ENCODE measurements around the gene CDH4.

CDH4 gene

DNA sequence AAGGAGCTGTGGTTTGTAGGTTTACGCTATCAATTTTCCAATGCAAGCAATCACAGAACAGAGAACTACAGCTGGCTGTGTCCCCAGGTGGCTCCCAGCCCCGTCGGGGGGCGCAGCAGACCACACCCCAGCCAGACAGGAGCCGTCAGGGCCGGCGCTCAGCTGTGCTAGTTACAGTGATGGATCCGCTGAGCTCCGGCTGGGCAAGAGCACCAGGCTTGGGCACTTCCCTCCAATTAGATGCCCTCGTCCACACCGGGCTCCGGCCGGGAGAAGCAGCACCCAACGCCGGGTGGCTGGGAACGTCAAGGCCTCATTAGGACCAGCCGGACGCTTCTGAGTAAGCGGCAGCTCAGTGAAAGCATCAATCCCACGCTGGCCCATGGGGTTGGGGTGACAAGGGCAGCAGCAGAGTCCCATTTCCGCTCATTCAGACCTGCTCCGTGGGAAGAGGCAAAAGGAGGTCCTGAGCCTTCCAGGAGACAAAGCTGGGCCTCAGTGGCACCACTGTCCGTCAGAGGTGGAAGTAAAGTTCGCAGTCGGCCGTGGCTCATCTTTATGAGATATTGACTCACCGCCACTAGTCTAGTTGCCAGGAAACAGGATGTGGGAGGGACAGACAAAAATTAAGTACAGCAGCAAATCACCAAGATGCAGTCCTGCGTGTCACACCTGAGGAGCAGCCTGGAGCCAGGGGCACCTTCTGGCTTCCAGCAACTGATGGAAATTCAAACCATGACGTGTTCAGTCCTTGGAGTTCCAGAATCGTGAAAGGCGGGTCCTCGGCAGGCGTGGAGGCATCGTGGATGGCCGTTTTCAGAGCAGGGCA is 649.5 kb downstream of the CDH4 start:
- DNase-seq (ENCODE audit: low spot score): no peak
- Histone ChIP-seq H4K91ac (ENCODE audit: low read depth, low read length, poor library complexity) (no peak overlapping the region), H3K4me2 (ENCODE audit: insufficient read depth, low read length, poor library complexity, severe bottlenecking) (no peak overlapping the region), H3K4ac (ENCODE audit: low read length) (no peak overlapping the region), H3K9me3 (replicated peaks in 1 of 2; ENCODE audit: control insufficient read depth in 2 of 2, insufficient read depth in 1 of 2, low read depth in 1 of 2, low read length in 2 of 2) (no peaks in the 10 kb centered on the region), H2BK15ac (ENCODE audit: low read length) (no peak overlapping the region), H3K4me1 (ENCODE audit: control insufficient read depth in 2 of 2, insufficient read depth in 1 of 2, low read depth in 1 of 2, low read length in 2 of 2) (peaks cover 0 to 4% of the 10 kb centered on the region in 2 donors), H4K8ac (ENCODE audit: low read depth, low read length) (no peak overlapping the region), H3K27me3 (ENCODE audit: control insufficient read depth in 3 of 3, insufficient read depth in 3 of 3, low read depth in 1 of 3, low read length in 3 of 3) (peaks cover 0 to 2% (median 0%) of the 10 kb centered on the region in 3 experiments), H2AK5ac (ENCODE audit: low read depth, low read length) (peak overlapping the region; percentile 47), H2BK12ac (ENCODE audit: low read length) (no peak overlapping the region), H3K14ac (ENCODE audit: low read length) (no peak overlapping the region), H3K36me3 (replicated peaks in 1 of 2; ENCODE audit: control insufficient read depth in 2 of 2, insufficient read depth in 2 of 2, low read length in 2 of 2) (no peaks in the 10 kb centered on the region), H2BK120ac (ENCODE audit: low read depth, low read length) (no peak overlapping the region), H3K27ac (replicated peaks; ENCODE audit: low read length) (no peak overlapping the region), H2AFZ (ENCODE audit: low read length) (no peak overlapping the region), H3K18ac (ENCODE audit: low read length) (peak overlapping the region; percentile 72), H2BK5ac (ENCODE audit: low read length) (no peak overlapping the region), H3K23ac (ENCODE audit: low read depth, low read length, poor library complexity) (peak overlapping the region; percentile 23), H3K4me3 (ENCODE audit: low read length in 2 of 2) (no peak overlapping the region), H3K9ac (ENCODE audit: low read depth, low read length, poor library complexity) (no peak overlapping the region), H3K79me1 (ENCODE audit: low read depth, low read length) (no peaks in the 10 kb centered on the region)
- no CpG with 5 or more reads among the region's 35 CpGs for WGBS, 2 donors (ENCODE audit: extremely low coverage in 2 of 2, insufficient read length in 2 of 2, insufficient replicate concordance in 1 of 2)

DNA sequence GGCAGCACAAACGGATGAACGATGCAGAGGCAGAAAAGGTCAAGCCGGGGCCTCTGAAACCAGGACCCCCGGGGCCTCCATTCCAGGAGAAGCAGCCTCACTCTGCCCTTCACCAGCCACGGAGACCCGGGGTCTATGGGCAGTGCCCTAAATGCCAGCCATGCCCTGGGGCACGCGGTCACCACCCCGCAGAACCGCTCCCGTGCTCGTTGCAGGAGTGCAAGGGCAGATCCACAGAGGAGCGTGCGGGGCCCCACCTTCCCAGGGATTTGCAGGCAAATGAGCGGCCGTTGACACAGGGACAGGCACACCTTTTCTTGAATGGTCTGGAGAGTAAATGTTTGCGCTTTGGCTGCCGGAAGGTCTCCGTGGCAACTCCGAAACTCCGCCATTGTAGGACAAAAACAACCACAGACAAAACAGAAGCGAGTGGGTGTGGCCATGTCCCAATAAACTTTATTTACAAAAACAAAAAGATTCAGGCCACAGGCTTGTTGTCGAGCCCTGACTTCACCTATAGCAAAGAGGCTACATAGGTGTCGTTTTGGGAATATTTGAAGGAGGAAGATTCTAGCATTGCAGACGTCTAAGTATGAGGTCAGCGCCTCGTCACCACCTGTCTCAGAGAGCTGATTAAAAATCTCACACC is 650.3 kb downstream of the CDH4 start:
- whole genome bisulfite sequencing, 2 donors (ENCODE audit: extremely low coverage in 2 of 2, insufficient read length in 2 of 2, insufficient replicate concordance in 1 of 2): no CpG with 5 or more reads among the region's 27 CpGs
- DNase-seq (ENCODE audit: low spot score): no peak
- Histone ChIP-seq H3K4me3 (ENCODE audit: low read length in 2 of 2) (no peak overlapping the region), H4K8ac (ENCODE audit: low read depth, low read length) (no peak overlapping the region), H2BK15ac (ENCODE audit: low read length) (no peak overlapping the region), H2AK5ac (ENCODE audit: low read depth, low read length) (no peak overlapping the region), H3K36me3 (replicated peaks in 1 of 2; ENCODE audit: control insufficient read depth in 2 of 2, insufficient read depth in 2 of 2, low read length in 2 of 2) (no peaks in the 10 kb centered on the region), H2BK120ac (ENCODE audit: low read depth, low read length) (no peak overlapping the region), H3K23ac (ENCODE audit: low read depth, low read length, poor library complexity) (no peak overlapping the region), H3K4me1 (ENCODE audit: control insufficient read depth in 2 of 2, insufficient read depth in 1 of 2, low read depth in 1 of 2, low read length in 2 of 2) (peaks cover 0 to 5% of the 10 kb centered on the region in 2 donors), H3K4ac (ENCODE audit: low read length) (no peak overlapping the region), H3K79me1 (ENCODE audit: low read depth, low read length) (no peaks in the 10 kb centered on the region), H3K27ac (replicated peaks; ENCODE audit: low read length) (no peak overlapping the region), H2AFZ (ENCODE audit: low read length) (no peak overlapping the region), H4K91ac (ENCODE audit: low read depth, low read length, poor library complexity) (no peak overlapping the region), H3K18ac (ENCODE audit: low read length) (peak overlapping the region; percentile 7), H2BK5ac (ENCODE audit: low read length) (no peak overlapping the region), H3K14ac (ENCODE audit: low read length) (no peak overlapping the region), H2BK12ac (ENCODE audit: low read length) (no peak overlapping the region), H3K9me3 (replicated peaks in 1 of 2; ENCODE audit: control insufficient read depth in 2 of 2, insufficient read depth in 1 of 2, low read depth in 1 of 2, low read length in 2 of 2) (no peaks in the 10 kb centered on the region), H3K9ac (ENCODE audit: low read depth, low read length, poor library complexity) (no peak overlapping the region), H3K4me2 (ENCODE audit: insufficient read depth, low read length, poor library complexity, severe bottlenecking) (no peak overlapping the region), H3K27me3 (ENCODE audit: control insufficient read depth in 3 of 3, insufficient read depth in 3 of 3, low read depth in 1 of 3, low read length in 3 of 3) (no peaks in the 10 kb centered on the region)

- no peak overlapping the region for H3K4ac ChIP-seq (ENCODE audit: low read length)
- no peak for DNase-seq (ENCODE audit: low spot score)
- no peak overlapping the region for H3K18ac ChIP-seq (ENCODE audit: low read length)
- no peaks in the 10 kb centered on the region for H3K36me3 ChIP-seq (replicated peaks in 1 of 2; ENCODE audit: control insufficient read depth in 2 of 2, insufficient read depth in 2 of 2, low read length in 2 of 2)
- no peak overlapping the region for H2BK5ac ChIP-seq (ENCODE audit: low read length)
- H4K8ac ChIP-seq (ENCODE audit: low read depth, low read length): no peak overlapping the region
- H2AK5ac ChIP-seq (ENCODE audit: low read depth, low read length): peak overlapping the region; percentile 5
- H3K27ac ChIP-seq (replicated peaks; ENCODE audit: low read length): no peak overlapping the region
- H3K23ac ChIP-seq (ENCODE audit: low read depth, low read length, poor library complexity): no peak overlapping the region
- H3K79me1 ChIP-seq (ENCODE audit: low read depth, low read length): no peaks in the 10 kb centered on the region
- no peaks in the 10 kb centered on the region for H3K27me3 ChIP-seq (ENCODE audit: control insufficient read depth in 3 of 3, insufficient read depth in 3 of 3, low read depth in 1 of 3, low read length in 3 of 3)
- H3K4me2 ChIP-seq (ENCODE audit: insufficient read depth, low read length, poor library complexity, severe bottlenecking): no peak overlapping the region
- H2AFZ ChIP-seq (ENCODE audit: low read length): no peak overlapping the region
- H3K14ac ChIP-seq (ENCODE audit: low read length): no peak overlapping the region
- H3K9me3 ChIP-seq (replicated peaks in 1 of 2; ENCODE audit: control insufficient read depth in 2 of 2, insufficient read depth in 1 of 2, low read depth in 1 of 2, low read length in 2 of 2): no peaks in the 10 kb centered on the region
- no peak overlapping the region for H3K9ac ChIP-seq (ENCODE audit: low read depth, low read length, poor library complexity)
- H2BK15ac ChIP-seq (ENCODE audit: low read length): peak overlapping the region; percentile 61
- H3K4me3 ChIP-seq (ENCODE audit: low read length in 2 of 2): no peak overlapping the region
- no peak overlapping the region for H4K91ac ChIP-seq (ENCODE audit: low read depth, low read length, poor library complexity)
- WGBS, 2 donors (ENCODE audit: extremely low coverage in 2 of 2, insufficient read length in 2 of 2, insufficient replicate concordance in 1 of 2): no CpG with 5 or more reads among the region's 26 CpGs
- H2BK120ac ChIP-seq (ENCODE audit: low read depth, low read length): no peak overlapping the region
- H2BK12ac ChIP-seq (ENCODE audit: low read length): no peak overlapping the region
- peaks cover 0 to 11% of the 10 kb centered on the region in 2 donors for H3K4me1 ChIP-seq (ENCODE audit: control insufficient read depth in 2 of 2, insufficient read depth in 1 of 2, low read depth in 1 of 2, low read length in 2 of 2)
These were observed 651.7 kb downstream of the CDH4 start for GRCh38 chr20:61903575-61904340.

DNA sequence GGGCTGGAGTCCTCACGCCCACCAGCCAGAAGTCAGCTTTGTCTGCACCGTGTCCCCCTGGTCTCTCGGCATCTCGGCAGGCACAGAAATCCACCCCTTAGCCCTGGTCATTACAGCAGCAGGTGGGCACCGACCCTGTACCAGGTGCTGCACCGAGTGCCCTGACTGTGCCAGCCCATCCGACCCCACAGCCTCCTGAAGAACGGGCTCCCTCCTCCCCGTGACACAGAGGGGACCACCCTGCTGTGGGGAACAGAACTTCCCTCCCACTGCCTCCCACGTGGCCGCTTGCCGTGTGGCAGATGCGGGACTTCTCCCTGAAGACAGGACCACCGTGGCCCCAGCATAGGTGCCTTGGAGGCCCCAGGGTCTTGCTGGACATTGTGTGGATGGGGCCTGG is 652.4 kb downstream of the CDH4 start:
- Histone ChIP-seq H4K91ac (ENCODE audit: low read depth, low read length, poor library complexity) (no peak overlapping the region), H2AFZ (ENCODE audit: low read length) (no peak overlapping the region), H2BK15ac (ENCODE audit: low read length) (peak overlapping the region; percentile 61), H3K9me3 (replicated peaks in 1 of 2; ENCODE audit: control insufficient read depth in 2 of 2, insufficient read depth in 1 of 2, low read depth in 1 of 2, low read length in 2 of 2) (no peaks in the 10 kb centered on the region), H4K8ac (ENCODE audit: low read depth, low read length) (no peak overlapping the region), H3K18ac (ENCODE audit: low read length) (peak overlapping the region; percentile 75), H3K4me1 (ENCODE audit: control insufficient read depth in 2 of 2, insufficient read depth in 1 of 2, low read depth in 1 of 2, low read length in 2 of 2) (peaks cover 0 to 15% of the 10 kb centered on the region in 2 donors), H3K27me3 (ENCODE audit: control insufficient read depth in 3 of 3, insufficient read depth in 3 of 3, low read depth in 1 of 3, low read length in 3 of 3) (no peaks in the 10 kb centered on the region), H2AK5ac (ENCODE audit: low read depth, low read length) (peak overlapping the region; percentile 5), H2BK12ac (ENCODE audit: low read length) (no peak overlapping the region), H3K4me3 (ENCODE audit: low read length in 2 of 2) (no peak overlapping the region), H3K9ac (ENCODE audit: low read depth, low read length, poor library complexity) (no peak overlapping the region), H3K36me3 (replicated peaks in 1 of 2; ENCODE audit: control insufficient read depth in 2 of 2, insufficient read depth in 2 of 2, low read length in 2 of 2) (no peaks in the 10 kb centered on the region), H3K4me2 (ENCODE audit: insufficient read depth, low read length, poor library complexity, severe bottlenecking) (no peak overlapping the region), H3K27ac (replicated peaks; ENCODE audit: low read length) (no peak overlapping the region), H3K4ac (ENCODE audit: low read length) (no peak overlapping the region), H2BK120ac (ENCODE audit: low read depth, low read length) (no peak overlapping the region), H3K79me1 (ENCODE audit: low read depth, low read length) (no peaks in the 10 kb centered on the region), H2BK5ac (ENCODE audit: low read length) (no peak overlapping the region), H3K23ac (ENCODE audit: low read depth, low read length, poor library complexity) (no peak overlapping the region), H3K14ac (ENCODE audit: low read length) (peak overlapping the region; percentile 59)
- whole genome bisulfite sequencing, 2 donors (ENCODE audit: extremely low coverage in 2 of 2, insufficient read length in 2 of 2, insufficient replicate concordance in 1 of 2): no CpG with 5 or more reads among the region's 14 CpGs
- DNase-seq (ENCODE audit: low spot score): no peak
